Caco-2 (cell line): ENCODE results near the gene TXNDC16. TPM values are rescaled to one million over a fixed set of nuclear protein-coding genes. Genes with fewer than 3 reads are reported as not detected.

Source experiments
- BruUV-seq: library from RNA; stranded (reverse); fragments of 400-500 nt; replicated peaks from 2 replicates; lab custom pipeline; 2021; lab: Mats Ljungman, UMichigan
- CTCF ChIA-PET: fragments of 300-600 bp; sonication (Branson Sonifier 250); formaldehyde crosslinking; loops from one replicate; lab custom pipeline; 2022; ENCODE audit warnings: antibody characterized with exemption; lab: Charles Lee
- POLR2A ChIA-PET: fragments of 300-600 bp; sonication (Branson Sonifier 250); formaldehyde crosslinking; loops from one replicate; lab custom pipeline; 2022; ENCODE audit warnings: antibody characterized with exemption; lab: Charles Lee
- DNase-seq, 2 experiments: peaks; one replicate each; pipeline versions ENCODE4 v3.0.0 to v3.0.0-alpha.2; 2020 to 2022
- H3K27me3 ChIP-seq: replicated peaks from 2 replicates; pipeline ENCODE4 v1.6.0; 2011; ENCODE audit warnings: low read length; ENCODE audit not compliant: control insufficient read depth, insufficient read depth
- H3K36me3 ChIP-seq: 2 replicates; pipeline ENCODE4 v1.5.1; 2011; ENCODE audit warnings: low read length; ENCODE audit not compliant: control insufficient read depth, insufficient read depth
- H3K4me1 ChIP-seq: fragments of 250-450 bp; sonication (Bioruptor Pico); 2 replicates; pipeline ENCODE4 v1.5.1; 2020; ENCODE audit warnings: mild to moderate bottlenecking
- H3K4me3 ChIP-seq: 2 replicates; pipeline ENCODE4 v1.5.1; 2011; ENCODE audit warnings: low read depth, mild to moderate bottlenecking, control low read depth, low read length
- H3K9me3 ChIP-seq: fragments of 250-450 bp; sonication (Bioruptor Pico); 2 replicates; pipeline ENCODE4 v1.5.1; 2020; ENCODE audit warnings: mild to moderate bottlenecking, moderate library complexity
- H3K27ac Mint-ChIP-seq: one replicate; pipeline ENCODE4 v1.8.0; 2022; ENCODE audit warnings: mixed read lengths; ENCODE audit not compliant: unreplicated experiment
- H3K27me3 Mint-ChIP-seq: one replicate; pipeline ENCODE4 v1.8.0; 2022; ENCODE audit warnings: mixed read lengths; ENCODE audit not compliant: insufficient read depth, unreplicated experiment
- H3K36me3 Mint-ChIP-seq: one replicate; pipeline ENCODE4 v1.8.0; 2022; ENCODE audit warnings: mild to moderate bottlenecking, mixed read lengths; ENCODE audit not compliant: insufficient read depth, unreplicated experiment
- H3K4me1 Mint-ChIP-seq: one replicate; pipeline ENCODE4 v1.8.0; 2022; ENCODE audit warnings: low read depth, mixed read lengths; ENCODE audit not compliant: unreplicated experiment
- H3K4me3 Mint-ChIP-seq: one replicate; pipeline ENCODE4 v1.8.0; 2022; ENCODE audit warnings: mild to moderate bottlenecking, moderate library complexity, mixed read lengths; ENCODE audit not compliant: unreplicated experiment
- H3K9me3 Mint-ChIP-seq: one replicate; pipeline ENCODE4 v1.8.0; 2022; ENCODE audit warnings: mixed read lengths; ENCODE audit not compliant: unreplicated experiment
- CTCF ChIP-seq, 2 experiments: fragments of 200-600 bp in 1 of 2; IDR thresholded peaks; 1 replicate in 1 of 2; 2 replicates in 1 of 2; pipeline versions ENCODE4 v1.5.1 to v1.8.0; 2011 to 2022; ENCODE audit warnings: antibody characterized with exemption in 1 of 2, control low read depth in 1 of 2, inconsistent platforms in 1 of 2, low read depth in 1 of 2, low read length in 1 of 2, mild to moderate bottlenecking in 1 of 2, moderate library complexity in 1 of 2; ENCODE audit not compliant: insufficient read depth in 1 of 2, severe bottlenecking in 1 of 2, unreplicated experiment in 1 of 2
- intact Hi-C: fragments of 100-400 bp; cut with micrococcal nuclease; formaldehyde crosslinking; loops from one replicate; pipeline ENCODE4 v1.10.0; 2022; ENCODE audit not compliant: unreplicated experiment
- total RNA-seq: library from RNA; stranded (reverse); gene quantifications from 2 replicates; pipeline ENCODE4 v1.2.3, GENCODE V29; 2022

Gene TXNDC16
- total RNA-seq, 1 experiment from 2014 or later = 6.6 TPM

GRCh38 chr14:52455291-52456088 is 96.8 kb downstream of the TXNDC16 start:
- CTCF ChIA-PET = no interaction called here
- Histone ChIP-seq H3K36me3 (no peaks in the 10 kb centered on the region), H3K9me3 (no peaks in the 10 kb centered on the region), H3K27me3 (no peaks in the 10 kb centered on the region), H3K4me3 (no peak overlapping the region), H3K4me1 (peaks cover 9% of the 10 kb centered on the region)
- BruUV-seq = no TSS peak
- no peaks in the 10 kb centered on the region for H3K27me3 Mint-ChIP-seq
- POLR2A ChIA-PET = no interaction called here
- no peaks in the 10 kb centered on the region for H3K36me3 Mint-ChIP-seq
- no peak for TF ChIP-seq CTCF (IDR thresholded peaks at IDR 0.05; ENCODE audit: insufficient read depth in 1 of 2, low read depth in 1 of 2, low read length in 1 of 2, severe bottlenecking in 1 of 2, unreplicated experiment in 1 of 2)
- no peak overlapping the region for H3K27ac Mint-ChIP-seq
- intact Hi-C loops = no loop called here
- no peak overlapping the region for H3K4me3 Mint-ChIP-seq
- H3K9me3 Mint-ChIP-seq = no peaks in the 10 kb centered on the region
- peaks cover 6% of the 10 kb centered on the region for H3K4me1 Mint-ChIP-seq
- no peak for DNase-seq

- H3K27ac Mint-ChIP-seq = no peak overlapping the region
- DNase-seq = no peak
- H3K9me3 Mint-ChIP-seq = peaks cover 17% of the 10 kb centered on the region
- POLR2A ChIA-PET = no interaction called here
- Histone ChIP-seq H3K36me3 (no peaks in the 10 kb centered on the region), H3K27me3 (no peaks in the 10 kb centered on the region), H3K4me3 (no peak overlapping the region), H3K4me1 (peaks cover 5% of the 10 kb centered on the region; the same call in 1 of the 2 replicates), H3K9me3 (peaks cover 3% of the 10 kb centered on the region)
- no peak overlapping the region for H3K4me3 Mint-ChIP-seq
- CTCF ChIA-PET = no interaction called here
- peaks cover 5% of the 10 kb centered on the region for H3K4me1 Mint-ChIP-seq
- H3K36me3 Mint-ChIP-seq = no peaks in the 10 kb centered on the region
- intact Hi-C loops = no loop called here
- no TSS peak for BruUV-seq
- no peak for TF ChIP-seq CTCF (IDR thresholded peaks at IDR 0.05; ENCODE audit: insufficient read depth in 1 of 2, low read depth in 1 of 2, low read length in 1 of 2, severe bottlenecking in 1 of 2, unreplicated experiment in 1 of 2)
- H3K27me3 Mint-ChIP-seq = no peaks in the 10 kb centered on the region
Observed at GRCh38 chr14:52447236-52447635, 105.1 kb downstream of the TXNDC16 start.

GRCh38 chr14:52446355-52446754 is 106.0 kb downstream of the TXNDC16 start:
- no TSS peak for BruUV-seq
- POLR2A ChIA-PET = no interaction called here
- H3K4me3 Mint-ChIP-seq = no peak overlapping the region
- H3K4me3 ChIP-seq = no peak overlapping the region
- intact Hi-C loops = no loop called here
- no peak overlapping the region for H3K27ac Mint-ChIP-seq
- CTCF ChIA-PET = no interaction called here
- H3K36me3 Mint-ChIP-seq = no peaks in the 10 kb centered on the region
- DNase-seq = no peak
- no peaks in the 10 kb centered on the region for H3K36me3 ChIP-seq
- H3K4me1 ChIP-seq = peaks cover 5% of the 10 kb centered on the region; the same call in 1 of the 2 replicates
- H3K9me3 ChIP-seq = peaks cover 3% of the 10 kb centered on the region
- H3K27me3 ChIP-seq = no peaks in the 10 kb centered on the region
- peaks cover 17% of the 10 kb centered on the region for H3K9me3 Mint-ChIP-seq
- peaks cover 6% of the 10 kb centered on the region for H3K4me1 Mint-ChIP-seq
- TF ChIP-seq CTCF (IDR thresholded peaks at IDR 0.05; ENCODE audit: insufficient read depth in 1 of 2, low read depth in 1 of 2, low read length in 1 of 2, severe bottlenecking in 1 of 2, unreplicated experiment in 1 of 2) = no peak
- H3K27me3 Mint-ChIP-seq = no peaks in the 10 kb centered on the region
